H1 (cell line): Measurements from ENCODE around the gene TRPM6. TPM values are rescaled to one million over a fixed set of nuclear protein-coding genes. Genes with fewer than 3 reads are reported as not detected.
A peak's percentile ranks its signal among the peaks of the same experiment; 100 is the strongest.

Source experiments
- CTCF ChIA-PET: fragments of 300-600 bp; sonication (Branson Sonifier 250); formaldehyde crosslinking; loops from one replicate; lab custom pipeline; 2021; ENCODE audit not compliant: partially characterized antibody; lab: Charles Lee
- POLR2A ChIA-PET: fragments of 300-600 bp; sonication (Branson Sonifier 250); formaldehyde crosslinking; loops from one replicate; lab custom pipeline; 2021; ENCODE audit warnings: inconsistent platforms; ENCODE audit not compliant: partially characterized antibody; lab: Charles Lee
- DNase-seq, 2 experiments: peaks; one replicate each; pipeline versions ENCODE4 v3.0.0 to v3.0.0-alpha.2; 2010 to 2022; ENCODE audit warnings: low spot score in 2 of 2, low read depth in 1 of 2, mixed read lengths in 1 of 2
- FAIRE-seq: peaks from 2 replicates; lab custom pipeline; 2011; peaks lifted over from hg19 to GRCh38; lab: Jason Lieb, UNC
- H2AFZ ChIP-seq: 2 replicates; pipeline ENCODE4 v1.8.1; 2012; ENCODE audit warnings: low read length, inconsistent platforms
- H2AK5ac ChIP-seq: 2 replicates; pipeline ENCODE4 v1.6.1; 2013; ENCODE audit warnings: low read depth, low read length
- H2BK120ac ChIP-seq: replicated peaks from 2 replicates; pipeline ENCODE3; 2013; ENCODE audit warnings: low read depth, low read length, inconsistent platforms
- H2BK12ac ChIP-seq: 2 replicates; pipeline ENCODE4 v1.6.1; 2013; ENCODE audit warnings: low read depth, low read length
- H2BK15ac ChIP-seq: 2 replicates; pipeline ENCODE4 v1.6.1; 2013; ENCODE audit warnings: low read length
- H2BK20ac ChIP-seq: 2 replicates; pipeline ENCODE4 v1.6.1; 2013; ENCODE audit warnings: low read length
- H2BK5ac ChIP-seq: 2 replicates; pipeline ENCODE4 v1.6.1; 2013; ENCODE audit warnings: low read depth, low read length
- H3K14ac ChIP-seq: 2 replicates; pipeline ENCODE4 v1.6.1; 2013; ENCODE audit warnings: inconsistent platforms; ENCODE audit not compliant: insufficient read length
- H3K18ac ChIP-seq: 2 replicates; pipeline ENCODE4 v1.6.1; 2013; ENCODE audit warnings: low read length; ENCODE audit errors: extremely low read depth
- H3K23ac ChIP-seq: 2 replicates; pipeline ENCODE4 v1.6.1; 2013; ENCODE audit warnings: inconsistent platforms; ENCODE audit not compliant: insufficient read length
- H3K23me2 ChIP-seq: 2 replicates; pipeline ENCODE4 v1.6.1; 2013; ENCODE audit warnings: low read depth, low read length
- H3K27ac ChIP-seq: 2 replicates; pipeline ENCODE4 v1.6.1; 2011; ENCODE audit warnings: low read depth, low read length, inconsistent platforms
- H3K27me3 ChIP-seq, 4 experiments: replicated peaks in 1 of 4; 1 replicate in 1 of 4; 2 replicates in 3 of 4; pipeline versions ENCODE4 v1.6.1 to v1.8.1; 2011 to 2013; ENCODE audit warnings: low read length in 3 of 4, mild to moderate bottlenecking in 3 of 4, inconsistent platforms in 2 of 4, mixed read lengths in 2 of 4, moderate library complexity in 1 of 4; ENCODE audit not compliant: control insufficient read depth in 3 of 4, insufficient read depth in 3 of 4; ENCODE audit errors: extremely low read depth in 1 of 4
- H3K36me3 ChIP-seq, 4 experiments: 2 replicates each; pipeline versions ENCODE4 v1.6.1 to v1.8.1; 2011 to 2013; ENCODE audit warnings: mild to moderate bottlenecking in 4 of 4, low read length in 3 of 4, moderate library complexity in 2 of 4, control low read depth in 1 of 4, inconsistent platforms in 1 of 4; ENCODE audit not compliant: insufficient read depth in 4 of 4, control insufficient read depth in 2 of 4
- H3K4ac ChIP-seq: replicated peaks from 2 replicates; pipeline ENCODE3; 2013; ENCODE audit warnings: low read length, low read depth, mixed read lengths, inconsistent platforms; ENCODE audit not compliant: insufficient read length
- H3K4me1 ChIP-seq, 4 experiments: replicated peaks in 1 of 4; 1 replicate in 1 of 4; 2 replicates in 3 of 4; pipeline versions ENCODE4 v1.6.1 to v1.8.1; 2011 to 2013; ENCODE audit warnings: low read length in 3 of 4, inconsistent platforms in 2 of 4, mixed read lengths in 1 of 4; ENCODE audit not compliant: insufficient read depth in 4 of 4, control insufficient read depth in 3 of 4
- H3K4me2 ChIP-seq, 2 experiments: 2 replicates each; pipeline versions ENCODE4 v1.6.1 to v1.8.1; 2011 to 2013; ENCODE audit warnings: low read depth in 2 of 2, low read length in 2 of 2, control low read depth in 1 of 2, inconsistent platforms in 1 of 2, mild to moderate bottlenecking in 1 of 2; ENCODE audit not compliant: insufficient read depth in 1 of 2
- H3K4me3 ChIP-seq, 4 experiments: fragments of 200-600, 300-600 bp in 1 of 4; sonication (generic), shearing (Covaris generic), sonication (Bioruptor Twin) in 1 of 4; 2 replicates each; pipeline versions ENCODE4 v1.5.1 to v1.8.1; 2011 to 2016; ENCODE audit warnings: low read length in 4 of 4, low read depth in 3 of 4, control low read depth in 2 of 4, inconsistent platforms in 2 of 4, mild to moderate bottlenecking in 2 of 4, mixed read lengths in 1 of 4, moderate library complexity in 1 of 4; ENCODE audit not compliant: insufficient read depth in 2 of 4; ENCODE audit errors: extremely low read depth in 1 of 4
- H3K56ac ChIP-seq: replicated peaks from 2 replicates; pipeline ENCODE3; 2013; ENCODE audit warnings: low read depth, mild to moderate bottlenecking, mixed read lengths, low read length, inconsistent platforms; ENCODE audit not compliant: insufficient read length
- H3K79me1 ChIP-seq: 2 replicates; pipeline ENCODE4 v1.6.1; 2013; ENCODE audit warnings: low read depth, low read length, control low read depth
- H3K79me2 ChIP-seq, 2 experiments: 2 replicates each; pipeline versions ENCODE4 v1.6.1 to v1.8.1; 2012 to 2013; ENCODE audit warnings: low read length in 2 of 2, mild to moderate bottlenecking in 2 of 2, inconsistent platforms in 1 of 2; ENCODE audit not compliant: insufficient read depth in 2 of 2, control insufficient read depth in 1 of 2
- H3K9ac ChIP-seq, 4 experiments: replicated peaks in 1 of 4; 1 replicate in 1 of 4; 2 replicates in 3 of 4; pipeline versions ENCODE4 v1.6.1 to v1.8.1; 2011 to 2013; ENCODE audit warnings: low read depth in 3 of 4, low read length in 3 of 4, control low read depth in 2 of 4, mild to moderate bottlenecking in 2 of 4, moderate library complexity in 2 of 4, inconsistent platforms in 1 of 4; ENCODE audit errors: extremely low read depth in 1 of 4
- H3K9me3 ChIP-seq, 2 experiments: 2 replicates each; pipeline versions ENCODE4 v1.6.1 to v1.8.1; 2012 to 2013; ENCODE audit warnings: mild to moderate bottlenecking in 2 of 2, moderate library complexity in 2 of 2, control low read depth in 1 of 2, inconsistent platforms in 1 of 2, low read depth in 1 of 2, low read length in 1 of 2, mixed read lengths in 1 of 2; ENCODE audit not compliant: insufficient read depth in 2 of 2
- H4K20me1 ChIP-seq, 2 experiments: replicated peaks in 1 of 2; 2 replicates each; pipeline versions ENCODE3 to v1.8.1; 2011 to 2013; ENCODE audit warnings: inconsistent platforms in 2 of 2, low read length in 2 of 2, mild to moderate bottlenecking in 1 of 2; ENCODE audit not compliant: insufficient read depth in 2 of 2, control insufficient read depth in 1 of 2
- H4K5ac ChIP-seq: 2 replicates; pipeline ENCODE4 v1.6.1; 2013; ENCODE audit warnings: low read length, low read depth, mixed read lengths, inconsistent platforms; ENCODE audit not compliant: insufficient read length
- H4K8ac ChIP-seq: 2 replicates; pipeline ENCODE4 v1.8.0; 2013; ENCODE audit warnings: mild to moderate bottlenecking, moderate library complexity, low read length, inconsistent platforms; ENCODE audit not compliant: insufficient read depth; ENCODE audit errors: extremely low read depth
- H4K91ac ChIP-seq: replicated peaks from 2 replicates; pipeline ENCODE3; 2013; ENCODE audit warnings: low read length, mixed read lengths, inconsistent platforms; ENCODE audit not compliant: insufficient read length
- EZH2 ChIP-seq: fragments of 200-600 bp; sonication (generic); IDR thresholded peaks from 2 replicates; pipeline ENCODE4 v1.7.1; 2012; ENCODE audit warnings: low read depth, mild to moderate bottlenecking, moderate library complexity, low read length, inconsistent platforms; ENCODE audit not compliant: severe bottlenecking
- POLR2A ChIP-seq, 2 experiments: IDR thresholded peaks; 1 replicate in 1 of 2; 2 replicates in 1 of 2; pipeline ENCODE4 v1.6.1; 2011; ENCODE audit warnings: low read depth in 2 of 2, low read length in 2 of 2, mild to moderate bottlenecking in 2 of 2; ENCODE audit errors: control extremely low read depth in 1 of 2
- WGBS, 2 experiments: shearing (Covaris generic) in 1 of 2; methylation state at CpG; one replicate each; pipeline versions ENCODE4 v1.1.6 to v1.1.7; 2013 to 2015; ENCODE audit warnings: low lambda C conversion rate in 2 of 2, mixed read lengths in 2 of 2, inconsistent platforms in 1 of 2, low coverage in 1 of 2, missing lambda C conversion rate in 1 of 2; ENCODE audit not compliant: insufficient replicate concordance in 2 of 2, insufficient coverage in 1 of 2, insufficient read length in 1 of 2; ENCODE audit errors: extremely low coverage in 1 of 2, missing lambda C conversion rate in 1 of 2; 5-methylcytosine and 5-hydroxymethylcytosine counted together
- long read RNA-seq, 2 experiments: library from RNA in 1 of 2; library from capped mRNA in 1 of 2; stranded (forward); transcript quantifications; one replicate each; pipeline ENCODE4 v2.0.0, GENCODE V29; 2021; ENCODE audit warnings: inconsistent platforms in 1 of 2
- polyA minus RNA-seq, 3 experiments: library from RNA; depleted of rRNA, polyadenylated mRNA; stranded (reverse); fragments of >200 nt; gene quantifications; 1 replicate in 2 of 3; 2 replicates in 1 of 3; pipeline ENCODE4 v1.2.3, GENCODE V29; 2011
- polyA plus RNA-seq, 7 experiments: library from polyadenylated mRNA; depleted of rRNA in 3 of 7; stranded (reverse) in 5 of 7; unstranded in 2 of 7; fragments of >200 nt in 5 of 7; fragments of 200-250 nt in 2 of 7; gene quantifications; 1 replicate in 5 of 7; 2 replicates in 1 of 7; 4 replicates in 1 of 7; pipeline versions ENCODE4 v1.2.1 to v1.2.3, GENCODE V29; 2011 to 2013; ENCODE audit warnings: missing spikeins in 2 of 7, mixed read lengths in 2 of 7
- total RNA-seq: library from RNA; stranded (reverse); fragmentation: NEBNext Ultra II Directional; extraction: Animal tissue kit (Norgen Biotek cat#: 25700); gene quantifications from 2 replicates; pipeline ENCODE4 v1.2.1, GENCODE V29; 2021

The TRPM6 gene, protein sequence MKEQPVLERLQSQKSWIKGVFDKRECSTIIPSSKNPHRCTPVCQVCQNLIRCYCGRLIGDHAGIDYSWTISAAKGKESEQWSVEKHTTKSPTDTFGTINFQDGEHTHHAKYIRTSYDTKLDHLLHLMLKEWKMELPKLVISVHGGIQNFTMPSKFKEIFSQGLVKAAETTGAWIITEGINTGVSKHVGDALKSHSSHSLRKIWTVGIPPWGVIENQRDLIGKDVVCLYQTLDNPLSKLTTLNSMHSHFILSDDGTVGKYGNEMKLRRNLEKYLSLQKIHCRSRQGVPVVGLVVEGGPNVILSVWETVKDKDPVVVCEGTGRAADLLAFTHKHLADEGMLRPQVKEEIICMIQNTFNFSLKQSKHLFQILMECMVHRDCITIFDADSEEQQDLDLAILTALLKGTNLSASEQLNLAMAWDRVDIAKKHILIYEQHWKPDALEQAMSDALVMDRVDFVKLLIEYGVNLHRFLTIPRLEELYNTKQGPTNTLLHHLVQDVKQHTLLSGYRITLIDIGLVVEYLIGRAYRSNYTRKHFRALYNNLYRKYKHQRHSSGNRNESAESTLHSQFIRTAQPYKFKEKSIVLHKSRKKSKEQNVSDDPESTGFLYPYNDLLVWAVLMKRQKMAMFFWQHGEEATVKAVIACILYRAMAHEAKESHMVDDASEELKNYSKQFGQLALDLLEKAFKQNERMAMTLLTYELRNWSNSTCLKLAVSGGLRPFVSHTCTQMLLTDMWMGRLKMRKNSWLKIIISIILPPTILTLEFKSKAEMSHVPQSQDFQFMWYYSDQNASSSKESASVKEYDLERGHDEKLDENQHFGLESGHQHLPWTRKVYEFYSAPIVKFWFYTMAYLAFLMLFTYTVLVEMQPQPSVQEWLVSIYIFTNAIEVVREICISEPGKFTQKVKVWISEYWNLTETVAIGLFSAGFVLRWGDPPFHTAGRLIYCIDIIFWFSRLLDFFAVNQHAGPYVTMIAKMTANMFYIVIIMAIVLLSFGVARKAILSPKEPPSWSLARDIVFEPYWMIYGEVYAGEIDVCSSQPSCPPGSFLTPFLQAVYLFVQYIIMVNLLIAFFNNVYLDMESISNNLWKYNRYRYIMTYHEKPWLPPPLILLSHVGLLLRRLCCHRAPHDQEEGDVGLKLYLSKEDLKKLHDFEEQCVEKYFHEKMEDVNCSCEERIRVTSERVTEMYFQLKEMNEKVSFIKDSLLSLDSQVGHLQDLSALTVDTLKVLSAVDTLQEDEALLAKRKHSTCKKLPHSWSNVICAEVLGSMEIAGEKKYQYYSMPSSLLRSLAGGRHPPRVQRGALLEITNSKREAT (N-terminal part only)
- 0.99 and 1.5 TPM in 2 replicates for total RNA-seq
- polyA plus RNA-seq (2011; rRNA removed): 0.45 and 0.57 TPM in 2 replicates
- 0.53 TPM for polyA plus RNA-seq (2011; cell fraction: cytosol; rRNA removed)
- 0.58 TPM for polyA plus RNA-seq (2011; cell fraction: nucleus; rRNA removed)
- 0.54 to 0.81 TPM (median 0.63 TPM) in 4 replicates for polyA plus RNA-seq (2012, experiment 1 of 2)
- polyA plus RNA-seq (2012, experiment 2 of 2): not detected
- 0.61 TPM for polyA plus RNA-seq (2013, experiment 1 of 2)
- polyA plus RNA-seq (2013, experiment 2 of 2): 0.53 TPM
- polyA minus RNA-seq (2011; rRNA and poly(A)+ RNA removed): 2.5 and 3.2 TPM in 2 replicates
- polyA minus RNA-seq (2011; cell fraction: cytosol; rRNA and poly(A)+ RNA removed): 0.59 TPM
- polyA minus RNA-seq (2011; cell fraction: nucleus; rRNA and poly(A)+ RNA removed): 1.5 TPM
- long read RNA-seq, experiment 1: 0 reads
- long read RNA-seq, experiment 2: 0 reads

- no peaks in the 10 kb centered on the region for H3K79me2 ChIP-seq
- H2BK15ac ChIP-seq: no peak within 1 kb of the TSS
- no peaks in the 10 kb centered on the region for H3K9me3 ChIP-seq
- peak within 1 kb of the TSS in 3 of 4 experiments; percentile 9 to 43 (median 21); a peak in 3 of 7 replicates for H3K9ac ChIP-seq
- no peak within 1 kb of the TSS for H3K56ac ChIP-seq
- no peak within 1 kb of the TSS; the same call in 1 of the 2 replicates for H4K8ac ChIP-seq
- DNase-seq: peak in 1 of 2 experiments; percentile 73
- H3K18ac ChIP-seq: no peak within 1 kb of the TSS; the same call in 1 of the 2 replicates
- no peaks in the 10 kb centered on the region; a peak in 1 of 7 replicates for H3K4me1 ChIP-seq
- no peak within 1 kb of the TSS for H2BK20ac ChIP-seq
- H2AK5ac ChIP-seq: no peak within 1 kb of the TSS; the same call in 1 of the 2 replicates
- no peak within 1 kb of the TSS for H2BK5ac ChIP-seq
- no peak within 1 kb of the TSS for H4K5ac ChIP-seq
- 0 out of 2 replicates have a peak within 1 kb of the TSS, but pooled peaks have one; percentile 45 for H2BK12ac ChIP-seq
- H3K36me3 ChIP-seq: no peaks in the 10 kb centered on the region
- WGBS, 2 experiments: 3% methylated on average over 54 of the region's 64 CpGs; no CpG with 5 or more reads in 1 of the 2 experiments
- H3K4me2 ChIP-seq: peak within 1 kb of the TSS; percentile 59 to 71
- CTCF ChIA-PET: interaction anchor here (0.7 to 1.8 kb wide), 10 partner anchors 9 to 196 kb away, joined by 3 to 10 read pairs (median 4); no protein-coding TSS in a partner anchor
- H3K4me3 ChIP-seq: peak within 1 kb of the TSS; percentile 61 to 78 (median 68)
- POLR2A ChIA-PET: interaction anchor here (0.8 to 1.8 kb wide), 2 partner anchors 16 to 65 kb away, joined by 3 to 9 read pairs; partner anchors contain the start of gene C9orf40
- no peak within 1 kb of the TSS for H3K14ac ChIP-seq
- no peaks in the 10 kb centered on the region for H3K79me1 ChIP-seq
- no peak for FAIRE-seq
- H4K20me1 ChIP-seq: no peaks in the 10 kb centered on the region
- no peak within 1 kb of the TSS for H3K23ac ChIP-seq
- no peak within 1 kb of the TSS for H3K4ac ChIP-seq
- peaks cover 6% of the 10 kb centered on the region; the same call in 1 of the 2 replicates for H3K23me2 ChIP-seq
- H4K91ac ChIP-seq: peak within 1 kb of the TSS; percentile 37
- no peak within 1 kb of the TSS for H2BK120ac ChIP-seq
- H3K27me3 ChIP-seq: peaks cover 0 to 2% (median 0%) of the 10 kb centered on the region in 4 experiments; a peak in 1 of 7 replicates
- peak within 1 kb of the TSS; percentile 96 for H2AFZ ChIP-seq
- H3K27ac ChIP-seq: no peak within 1 kb of the TSS
- 0 out of 3 replicates have a peak, but pooled peaks of 1 of the 2 experiments have one; percentile 23 for TF ChIP-seq POLR2A (IDR thresholded peaks at IDR 0.05; ENCODE audit: control extremely low read depth in 1 of 2, low read depth in 2 of 2, low read length in 2 of 2)
- TF ChIP-seq EZH2: peak; percentile 29
These were observed at the start of gene TRPM6 for GRCh38 chr9:74887041-74887980. Gene TRPM6 (minus strand): TSS chr9:74887921. CDS start chr9:74887856, 65 bp downstream.
